GM19240 (cell line): ENCODE data around the gene MTA1.

ENCODE experiments used
- DNase-seq: peaks from one replicate; pipeline ENCODE4 v3.0.0; 2011; ENCODE audit warnings: low spot score; ENCODE audit not compliant: insufficient read length

MTA1 gene

DNA sequence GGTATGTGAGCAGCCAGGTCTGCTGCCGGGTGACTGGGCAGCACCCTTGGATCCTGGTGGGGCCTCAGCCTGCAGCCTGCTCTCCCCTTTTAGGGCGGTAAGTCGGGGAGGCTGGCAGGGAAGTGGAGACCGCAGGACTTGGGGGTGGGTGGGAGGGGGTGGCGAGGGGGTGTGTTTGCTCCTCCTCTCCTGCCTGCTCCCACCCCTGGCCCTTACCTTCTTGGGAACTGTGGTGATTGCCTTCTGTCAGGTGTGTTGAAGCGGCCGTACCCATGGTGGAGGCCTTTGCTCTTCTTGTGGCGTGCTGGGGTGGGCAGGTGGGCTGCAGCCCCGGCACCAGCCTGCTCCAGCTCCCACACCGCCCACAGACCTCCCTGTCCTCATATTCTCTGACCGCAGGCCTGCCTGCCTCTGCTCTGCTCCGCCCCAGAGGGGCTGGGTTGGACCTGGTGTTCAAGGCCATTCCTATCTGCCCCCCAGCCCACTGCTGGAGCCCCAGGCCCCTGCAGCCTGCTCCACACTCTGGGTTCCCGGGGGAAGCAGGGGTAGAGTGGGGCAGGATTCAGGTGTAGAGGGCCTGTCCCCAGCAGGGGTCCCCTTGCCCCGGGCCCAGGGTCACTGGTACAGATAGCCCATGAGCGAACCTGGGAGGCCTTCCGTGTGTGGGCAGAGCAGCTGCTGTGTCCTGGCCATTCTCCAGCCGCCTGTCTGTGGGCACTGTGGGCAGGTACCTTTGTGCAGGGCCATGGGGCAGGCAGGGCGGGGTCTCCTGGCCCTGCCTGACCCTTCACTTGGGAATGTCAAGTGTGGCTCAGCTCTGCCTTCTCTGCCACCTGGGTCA is 76.6 kb downstream of the MTA1 start:
- no peak for DNase-seq

DNA sequence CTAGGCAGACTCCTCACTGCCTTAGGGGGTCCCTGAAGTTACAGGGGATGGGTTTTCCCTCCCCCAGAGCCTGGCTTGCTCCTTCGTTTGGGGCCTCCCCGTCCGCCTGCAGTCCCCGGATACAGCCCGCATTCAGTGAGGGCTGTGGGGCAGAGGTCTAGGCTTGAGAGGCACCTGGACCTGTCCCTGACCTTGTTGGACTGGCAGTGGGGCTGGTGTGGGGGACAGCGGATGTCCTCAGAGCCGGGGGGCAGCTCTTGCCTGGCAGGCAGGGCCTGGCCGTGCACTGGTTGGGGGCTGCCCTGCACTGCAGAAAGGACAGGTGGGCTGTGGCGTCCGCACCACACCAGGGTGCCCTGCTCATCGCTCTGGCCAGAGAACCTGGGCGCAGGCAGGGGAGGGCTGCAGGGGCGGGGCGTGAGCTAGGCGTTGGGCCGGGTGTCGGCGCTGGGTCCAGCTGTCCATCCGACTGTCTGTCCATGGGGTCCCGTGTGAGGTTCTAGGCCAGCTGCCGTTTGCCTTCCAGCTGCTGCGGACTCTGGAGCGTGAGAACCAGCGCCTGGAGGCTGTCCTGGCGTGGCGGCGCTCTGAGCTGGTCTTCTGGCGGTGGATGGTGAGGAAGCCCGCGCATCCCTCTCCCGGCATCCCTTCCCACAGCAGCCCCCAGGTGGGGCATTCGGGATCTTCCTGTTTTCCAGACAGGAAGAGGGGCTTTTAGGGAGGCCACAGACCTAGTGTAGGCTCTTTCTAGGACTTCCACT is 77.4 kb downstream of the MTA1 start:
- no peak for DNase-seq

DNA sequence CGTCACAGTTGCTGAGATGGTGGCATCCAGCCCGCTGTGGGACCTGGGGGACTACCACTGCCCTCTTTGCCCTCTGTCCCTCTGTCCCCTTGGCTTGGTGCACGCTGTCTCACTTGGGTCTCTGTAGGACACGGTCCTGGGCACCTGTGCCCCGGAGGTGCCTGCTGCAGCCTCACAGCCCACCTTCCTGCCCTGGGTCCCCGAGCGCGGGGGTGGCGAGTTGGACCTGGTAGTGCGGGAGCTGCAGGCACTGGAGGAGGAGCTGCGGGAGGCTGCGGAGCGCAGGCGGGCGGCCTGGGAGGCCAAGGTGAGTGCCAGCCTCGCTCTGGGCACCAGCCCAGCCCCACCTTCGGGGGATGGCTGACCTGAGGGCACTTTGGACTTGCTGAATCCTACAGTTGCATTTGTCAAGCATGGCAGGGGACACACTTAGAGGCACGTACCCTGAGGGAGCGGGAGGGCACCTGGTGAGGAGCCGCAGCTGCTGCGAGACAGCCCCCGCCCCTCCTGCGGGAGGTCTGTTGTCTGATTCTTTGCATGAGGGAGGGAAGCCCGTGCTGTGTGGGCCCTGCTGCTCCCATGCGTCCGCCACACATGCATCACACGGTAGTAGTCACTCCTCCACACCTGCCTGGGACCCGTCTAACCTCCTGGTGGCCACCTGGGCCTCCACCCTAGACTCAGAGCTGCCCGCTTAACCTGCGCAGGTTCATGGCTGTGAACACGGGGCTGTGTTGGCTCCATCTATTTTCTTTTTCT is 78.2 kb downstream of the MTA1 start:
- no peak for DNase-seq

DNA sequence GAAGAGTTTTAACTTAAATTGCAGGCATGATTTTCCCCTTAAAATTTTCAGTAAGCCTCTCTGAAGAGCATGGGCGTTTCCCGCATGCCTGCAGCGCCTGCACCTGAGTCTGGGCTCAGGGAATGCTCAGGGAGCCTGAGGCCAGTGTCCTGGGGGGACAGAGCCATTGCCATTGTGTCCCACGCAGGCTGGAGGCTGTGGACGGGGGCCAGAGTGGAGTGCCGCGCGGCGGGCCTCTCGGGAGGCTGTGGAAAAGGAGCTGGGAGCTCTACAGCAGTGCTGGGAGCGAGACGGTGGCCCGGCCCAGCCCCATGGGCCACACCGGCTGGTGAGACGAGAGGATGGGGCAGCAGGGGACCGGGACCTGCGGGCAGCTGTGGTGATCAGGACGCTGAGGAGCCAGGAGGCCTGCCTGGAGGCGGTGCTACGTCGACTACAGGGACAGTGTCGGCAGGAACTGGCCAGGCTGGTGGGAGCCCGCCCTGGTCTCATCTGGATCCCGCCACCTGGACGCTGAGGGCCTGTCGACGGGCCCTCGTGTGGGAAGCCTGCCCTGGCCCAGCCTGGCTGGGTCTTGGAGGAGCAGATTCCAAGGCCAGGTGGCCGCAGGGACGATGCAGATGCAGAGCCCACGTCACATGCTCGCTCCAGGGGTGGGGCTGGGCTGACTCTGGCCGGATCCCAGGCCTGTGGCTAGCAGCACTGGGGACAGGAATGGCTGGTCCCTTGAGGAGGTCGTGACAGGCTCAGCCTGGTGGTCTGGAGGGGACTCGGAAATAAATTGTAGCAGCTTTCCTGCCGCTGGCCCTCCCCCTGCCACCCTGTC is 79.0 kb downstream of the MTA1 start:
- DNase-seq: no peak

DNA sequence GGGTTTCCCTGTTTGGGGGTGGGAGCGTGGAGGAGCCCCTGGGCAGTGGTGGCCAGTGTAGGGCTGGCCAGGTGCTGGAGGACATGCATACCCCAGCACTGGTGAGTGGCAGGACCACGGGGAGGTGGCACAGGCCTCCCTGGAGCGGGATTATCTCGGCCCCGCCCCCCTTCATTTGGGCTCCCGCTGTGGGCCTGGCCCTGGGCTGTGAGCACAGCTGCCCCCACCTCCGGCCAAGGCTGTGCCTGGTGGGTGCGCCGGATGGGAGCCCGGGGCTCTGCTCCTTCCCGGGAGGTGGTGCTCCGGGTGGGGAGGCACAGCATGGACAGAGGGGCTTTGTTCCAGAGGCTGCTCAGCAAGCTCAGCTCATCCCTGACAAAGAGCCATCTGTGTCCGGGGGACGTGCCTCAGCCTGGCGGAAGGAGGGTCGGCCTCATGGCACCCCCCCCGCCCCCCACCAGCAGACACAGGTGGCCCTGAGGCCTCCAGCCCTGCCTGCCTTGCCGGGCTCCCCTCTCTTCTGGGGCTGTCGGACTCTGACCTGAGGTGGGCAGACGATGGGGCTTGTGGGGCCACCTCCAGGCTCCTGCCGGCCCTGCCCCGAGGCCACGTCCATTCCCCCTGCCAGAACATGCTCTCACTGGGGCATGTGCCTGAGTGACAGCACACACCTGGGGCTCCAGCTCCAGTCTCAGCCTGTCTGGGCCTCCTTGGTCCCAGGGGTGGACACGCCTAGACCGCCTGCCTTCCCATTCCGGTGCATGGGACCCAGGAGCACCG is 79.8 kb downstream of the MTA1 start:
- DNase-seq: no peak

DNA sequence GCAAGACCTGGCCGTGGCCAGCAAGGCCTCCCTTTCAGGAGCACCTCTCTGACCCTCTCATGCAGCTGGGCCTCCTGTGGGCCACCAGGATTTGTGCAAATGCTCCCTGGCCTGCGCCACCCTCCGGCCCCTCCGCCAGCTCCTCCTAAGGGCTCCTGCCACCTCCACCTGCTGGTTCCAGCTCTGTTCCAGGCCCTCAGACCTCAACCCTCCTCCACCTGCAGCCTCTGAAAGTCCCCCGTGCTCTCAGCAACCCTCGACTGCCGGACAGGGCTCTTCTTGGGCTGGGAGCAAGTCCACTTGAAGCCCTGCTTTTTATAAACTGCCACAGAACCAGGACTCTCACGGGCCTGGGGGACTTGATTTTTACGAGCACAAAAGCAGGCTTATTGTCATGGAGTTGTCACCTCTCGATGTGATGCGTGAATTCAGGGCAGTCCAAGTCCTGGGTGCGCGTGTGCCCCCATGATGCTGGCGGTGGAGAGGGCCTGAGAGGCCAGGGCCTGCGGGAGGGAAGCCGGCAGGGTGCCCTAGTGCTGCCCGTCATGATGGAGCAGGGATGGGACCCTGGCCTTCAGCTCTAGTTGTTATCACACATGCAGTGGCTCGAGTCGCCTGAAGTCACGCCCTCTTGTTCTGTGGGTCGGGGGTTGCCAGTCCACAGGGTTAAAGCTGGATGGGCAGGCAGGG is 80.6 kb downstream of the MTA1 start:
- no peak for DNase-seq

DNA sequence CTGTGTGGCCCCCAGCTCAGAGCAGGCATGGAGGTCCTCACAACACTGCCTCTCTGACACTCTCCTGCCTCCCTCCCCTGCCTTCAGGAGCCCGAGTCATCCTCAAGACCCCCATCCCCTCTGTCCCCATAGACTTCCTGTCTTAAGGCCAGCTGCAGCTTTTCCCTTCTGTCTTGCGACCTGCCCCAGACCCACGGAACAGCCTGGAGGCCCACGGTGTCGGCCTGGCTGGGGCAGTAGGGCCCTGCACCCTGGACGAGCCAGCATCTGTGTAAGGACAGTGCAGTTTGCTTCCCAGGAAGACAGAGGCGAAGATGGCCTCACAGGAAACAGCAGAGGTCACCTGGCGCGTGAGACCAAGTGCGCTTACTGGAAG is 81.1 kb downstream of the MTA1 start:
- DNase-seq: no peak

DNA sequence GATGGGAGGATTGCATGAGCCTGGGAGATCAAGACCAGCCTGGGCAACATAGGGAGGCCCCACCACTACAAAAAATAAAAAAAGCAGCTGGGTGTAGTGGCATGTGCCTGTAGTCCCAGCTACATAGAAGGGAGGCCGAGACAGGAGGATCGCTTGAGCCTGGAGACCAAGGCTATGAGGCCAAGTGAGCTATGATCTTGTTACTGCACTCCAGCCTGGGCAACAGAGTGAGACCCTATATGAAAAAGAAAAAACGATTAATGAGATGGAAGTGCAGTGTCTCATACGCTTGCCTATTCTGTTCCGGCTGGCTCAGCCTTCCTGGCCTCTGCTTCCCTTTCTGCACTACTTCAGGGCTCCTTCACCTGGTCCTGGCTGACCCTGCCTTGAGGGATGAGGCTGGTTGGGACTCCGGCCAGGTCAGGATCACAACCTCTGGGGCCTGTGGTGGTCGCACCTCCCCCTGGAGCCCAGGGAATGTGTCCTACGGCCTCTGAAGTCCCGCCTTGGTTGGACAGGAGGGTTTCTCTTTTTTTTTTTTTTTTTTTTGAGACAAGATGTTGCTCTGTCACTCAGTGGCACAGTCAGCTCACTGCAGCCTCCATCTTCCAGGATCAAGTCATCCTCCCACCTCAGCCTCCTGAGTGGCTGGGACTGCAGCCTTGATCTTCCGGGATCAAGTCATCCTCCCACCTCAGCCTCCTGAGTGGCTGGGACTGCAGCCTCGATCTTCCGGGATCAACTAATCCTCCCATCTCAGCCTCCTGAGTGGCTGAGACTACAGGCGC is 82.1 kb downstream of the MTA1 start:
- no peak for DNase-seq

DNA sequence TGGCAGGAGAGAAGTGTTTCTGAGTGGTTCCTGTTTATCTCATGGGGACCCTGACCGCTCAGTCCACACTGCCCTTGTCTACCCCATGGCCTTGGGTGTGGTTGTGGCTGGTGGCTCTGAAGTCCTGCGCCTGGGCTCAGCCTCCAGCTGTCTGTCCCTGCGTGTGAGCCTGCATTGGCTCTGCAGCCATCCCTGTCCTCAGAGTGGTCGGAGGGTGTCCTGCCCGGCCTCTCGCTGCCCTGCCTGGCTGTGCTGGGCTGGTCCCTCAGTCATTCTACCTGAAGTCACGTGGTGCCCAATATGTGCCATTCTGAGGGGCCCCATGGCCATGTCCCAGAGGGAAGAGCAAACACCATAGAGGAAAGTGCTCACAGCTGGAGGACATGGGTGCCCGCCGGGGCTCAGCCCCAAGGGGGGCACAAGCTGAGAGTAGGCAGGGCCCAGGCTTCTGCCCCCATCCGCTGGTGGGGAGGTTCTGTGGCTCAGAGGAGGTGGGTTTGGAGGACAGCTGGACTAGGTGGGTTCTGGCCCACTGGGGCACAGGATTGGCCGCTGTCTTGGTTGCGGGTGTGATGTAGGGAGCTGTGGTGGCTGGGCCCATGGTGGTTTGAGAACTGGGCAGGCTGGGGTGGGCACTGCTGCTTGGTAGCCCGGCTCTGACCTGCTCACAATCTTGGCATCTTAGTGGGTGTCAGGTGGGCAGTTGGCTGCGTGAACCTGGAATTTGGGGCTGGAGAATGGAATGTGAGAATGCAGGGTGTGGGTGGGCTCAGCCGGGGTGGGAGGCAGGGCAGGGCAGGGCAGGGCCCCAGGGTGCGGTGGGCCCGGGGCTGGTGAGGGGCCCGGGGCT is 83.0 kb downstream of the MTA1 start:
- no peak for DNase-seq

DNA sequence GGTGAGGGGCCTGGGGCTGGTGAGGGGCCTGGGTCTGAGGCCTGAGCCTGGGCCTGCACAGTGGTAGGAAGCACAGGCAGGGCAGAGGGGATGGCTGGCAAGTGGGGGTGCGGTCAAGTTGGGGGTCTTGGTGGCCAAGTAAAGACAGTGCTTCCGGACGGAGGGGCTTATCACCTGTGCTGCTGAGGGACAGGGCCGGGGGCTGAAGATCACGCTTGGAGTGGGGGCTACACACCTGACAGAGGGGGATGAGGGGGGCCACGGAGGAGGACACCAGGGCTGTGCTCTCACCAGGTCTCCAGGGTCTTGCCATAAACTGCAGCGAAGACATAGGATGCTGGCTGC is 83.6 kb downstream of the MTA1 start:
- DNase-seq: no peak

DNA sequence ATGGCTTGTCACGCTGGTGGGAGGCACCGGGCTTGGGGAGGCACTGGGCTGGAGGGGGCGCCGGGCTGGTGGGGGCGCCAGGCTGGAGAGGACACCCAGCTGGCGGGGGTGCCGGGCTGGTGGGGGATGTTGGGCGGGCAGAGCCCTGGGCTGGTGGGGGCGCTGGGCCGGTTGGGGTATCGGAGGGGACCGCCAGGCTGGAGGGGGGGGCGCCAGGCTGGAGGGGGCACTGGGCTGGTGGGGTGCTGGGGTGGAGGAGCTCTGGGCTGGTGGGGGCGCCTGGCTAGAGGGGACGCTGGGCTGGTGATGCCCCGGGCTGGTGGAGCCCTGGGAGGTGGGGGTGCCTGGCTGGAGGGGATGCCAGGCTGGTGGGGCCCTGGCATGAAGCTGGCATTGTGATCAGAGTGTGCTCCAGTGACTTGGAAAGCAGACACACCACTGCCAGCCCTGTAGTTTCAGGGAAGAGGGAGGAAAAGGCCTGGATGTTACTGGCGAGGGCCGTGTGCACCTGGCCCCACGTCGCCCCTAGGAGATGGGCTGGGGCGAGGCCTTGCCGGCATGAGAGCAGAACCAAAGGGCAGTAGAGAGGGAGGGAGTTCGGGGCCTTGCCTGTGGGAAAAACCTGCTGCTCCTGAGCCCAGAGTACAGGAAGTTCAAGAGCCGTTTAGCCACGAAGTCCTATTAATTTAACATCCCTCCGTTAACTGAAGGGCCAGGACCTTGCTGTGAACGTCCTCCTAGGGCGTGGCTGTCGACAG is 84.5 kb downstream of the MTA1 start:
- no peak for DNase-seq

DNA sequence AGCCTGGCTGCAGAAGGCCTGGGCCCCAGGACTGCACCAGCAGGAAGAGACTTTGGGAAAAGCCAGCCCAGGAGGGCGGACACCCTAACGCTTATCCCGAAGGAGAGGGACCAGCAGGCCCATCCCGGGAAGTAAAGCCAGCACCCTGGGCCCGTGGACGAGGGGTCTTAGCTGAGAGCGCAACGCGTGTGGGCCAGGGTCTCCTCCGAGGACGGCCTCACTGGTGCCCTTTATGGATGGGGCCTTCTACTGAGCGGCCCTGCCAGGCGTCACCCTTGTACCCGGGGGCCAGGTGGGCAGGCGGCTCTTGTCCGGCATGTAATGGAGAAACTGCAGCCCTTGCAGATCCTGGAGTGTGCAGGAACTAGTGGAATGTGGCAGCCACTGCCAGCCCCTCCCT is 85.5 kb downstream of the MTA1 start:
- DNase-seq: no peak

DNA sequence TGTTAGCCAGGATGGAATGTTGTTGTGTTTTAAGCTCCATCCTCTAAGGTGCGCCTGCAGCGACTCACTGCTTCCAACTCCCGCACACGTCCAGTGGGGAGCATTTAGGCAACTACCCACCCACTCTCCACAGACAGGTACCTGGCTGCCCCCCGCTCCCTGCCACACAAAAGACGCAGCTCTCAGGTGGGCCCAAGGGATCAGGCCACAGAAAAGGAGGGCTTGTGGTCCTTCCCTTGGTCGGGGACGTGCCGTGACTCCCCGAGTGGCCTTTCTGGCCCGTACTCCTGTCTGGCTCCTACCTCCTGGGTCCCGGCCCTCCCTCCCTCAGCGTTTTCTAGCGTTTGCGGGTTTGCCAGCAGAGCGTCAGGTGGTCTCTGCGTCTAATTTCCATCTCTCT is 87.6 kb downstream of the MTA1 start:
- no peak for DNase-seq

DNA sequence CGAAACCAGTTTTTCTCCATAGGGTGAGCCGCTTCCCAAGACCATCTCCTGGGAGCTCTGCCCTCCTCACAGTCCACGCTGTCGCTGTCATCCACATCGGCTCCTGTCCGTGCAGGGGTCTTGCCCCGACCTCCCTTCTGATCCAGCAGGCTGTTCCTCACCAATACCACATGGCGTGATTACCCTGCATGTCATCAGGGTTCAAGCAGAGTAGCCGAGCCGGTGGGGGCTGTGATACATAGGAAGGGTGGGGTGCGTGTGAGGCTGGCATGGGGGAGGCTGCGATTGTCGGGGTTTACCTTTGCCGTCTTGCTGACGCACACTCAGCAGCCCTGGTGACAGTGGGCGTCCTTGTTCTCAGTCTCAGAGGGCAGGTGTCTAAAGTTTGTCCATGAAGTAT is 88.4 kb downstream of the MTA1 start:
- no peak for DNase-seq

DNA sequence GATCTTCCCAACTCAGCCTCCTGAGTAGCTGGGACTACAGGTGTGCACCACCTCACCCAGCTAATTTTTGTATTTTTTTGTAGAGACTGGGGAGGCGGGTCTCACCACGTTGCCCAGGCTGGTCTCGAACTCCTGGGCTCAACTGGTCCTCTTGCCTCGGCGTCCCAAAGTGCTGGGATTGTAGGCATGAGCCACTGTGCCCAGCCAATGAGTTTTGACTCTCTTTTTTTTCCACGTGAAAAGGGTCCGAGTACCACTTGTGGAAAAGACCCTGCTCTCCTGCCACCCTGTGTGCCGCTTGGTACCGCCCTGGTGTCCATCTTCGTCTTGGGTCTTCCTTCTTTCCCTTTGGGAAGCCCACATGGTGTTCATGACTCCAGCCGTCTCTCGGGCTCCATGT is 89.0 kb downstream of the MTA1 start:
- DNase-seq: no peak

DNA sequence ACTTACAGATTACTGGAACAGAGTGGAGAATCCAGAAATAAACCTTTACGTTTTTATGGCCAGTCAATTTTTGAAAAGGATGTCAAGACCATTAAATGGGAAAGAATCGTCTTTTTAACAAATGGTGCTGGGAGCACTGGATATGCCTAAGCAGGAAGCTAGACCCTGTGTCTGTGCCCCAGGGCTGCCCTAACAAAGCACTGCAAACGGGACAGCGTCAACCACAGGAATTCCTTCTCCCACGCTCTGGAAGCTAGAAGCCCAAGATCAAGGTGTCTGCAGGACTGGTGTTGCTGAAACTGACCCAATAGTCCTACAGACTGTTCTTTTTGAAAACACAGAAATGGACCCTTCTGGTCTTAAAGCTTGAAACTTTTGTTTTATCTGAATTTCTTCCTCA is 97.5 kb downstream of the MTA1 start:
- DNase-seq: no peak

DNA sequence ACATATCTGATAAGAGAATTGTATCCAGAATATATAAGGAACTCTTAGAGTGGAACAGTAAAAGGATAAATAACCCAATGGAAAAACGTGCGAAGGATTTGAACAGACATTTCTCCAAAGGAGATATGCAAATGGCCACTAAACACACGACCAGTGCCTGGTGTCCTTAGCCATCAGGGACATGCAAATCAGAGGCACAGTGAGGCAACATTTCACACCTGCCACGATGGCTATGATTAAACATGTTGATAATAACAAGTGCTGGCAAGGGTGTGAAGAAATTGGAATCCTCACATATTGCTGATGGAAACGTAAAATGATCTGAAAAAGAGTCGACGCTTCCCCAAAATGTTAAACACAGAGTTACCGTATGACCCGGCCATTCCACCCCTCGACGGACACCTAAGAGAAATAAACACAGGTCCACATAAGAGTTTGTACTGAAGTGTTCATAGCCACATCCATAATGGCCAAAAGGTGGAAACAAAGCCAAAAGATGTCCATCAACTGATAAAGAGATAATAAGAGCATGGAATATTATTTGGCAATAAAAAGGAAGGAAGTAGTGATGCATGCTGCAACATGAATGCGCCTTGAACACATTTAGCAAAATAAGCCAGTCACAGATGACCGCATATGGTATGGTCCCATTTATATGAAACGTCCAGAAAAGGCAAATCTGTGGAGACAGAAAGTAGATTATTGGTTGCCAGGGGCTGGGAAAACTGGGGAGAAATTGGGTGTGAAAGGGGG is 100.5 kb downstream of the MTA1 start:
- DNase-seq: no peak
